ENCODE results near the gene NPIPA5.

DNA sequence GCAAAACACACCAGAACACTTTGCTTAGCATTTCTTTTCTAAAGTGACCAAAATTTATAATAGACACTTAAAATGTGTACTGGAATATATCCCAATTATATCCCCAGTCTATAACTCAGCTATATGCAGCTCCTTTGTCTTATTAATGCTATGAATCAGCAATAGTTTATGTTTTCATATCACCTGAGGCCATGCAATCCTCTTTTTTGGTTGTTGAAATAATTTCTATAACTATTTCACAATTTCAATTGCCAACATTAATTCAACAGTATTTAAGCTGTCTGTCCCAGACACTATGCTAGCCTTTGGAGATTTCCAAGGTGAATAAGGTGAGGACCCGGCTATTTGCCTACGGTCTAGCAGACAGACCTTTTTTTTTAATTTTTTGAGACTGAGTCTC, 39.1 kb upstream of the NPIPA5 start:
- TF ChIP-seq, protein P1, sequence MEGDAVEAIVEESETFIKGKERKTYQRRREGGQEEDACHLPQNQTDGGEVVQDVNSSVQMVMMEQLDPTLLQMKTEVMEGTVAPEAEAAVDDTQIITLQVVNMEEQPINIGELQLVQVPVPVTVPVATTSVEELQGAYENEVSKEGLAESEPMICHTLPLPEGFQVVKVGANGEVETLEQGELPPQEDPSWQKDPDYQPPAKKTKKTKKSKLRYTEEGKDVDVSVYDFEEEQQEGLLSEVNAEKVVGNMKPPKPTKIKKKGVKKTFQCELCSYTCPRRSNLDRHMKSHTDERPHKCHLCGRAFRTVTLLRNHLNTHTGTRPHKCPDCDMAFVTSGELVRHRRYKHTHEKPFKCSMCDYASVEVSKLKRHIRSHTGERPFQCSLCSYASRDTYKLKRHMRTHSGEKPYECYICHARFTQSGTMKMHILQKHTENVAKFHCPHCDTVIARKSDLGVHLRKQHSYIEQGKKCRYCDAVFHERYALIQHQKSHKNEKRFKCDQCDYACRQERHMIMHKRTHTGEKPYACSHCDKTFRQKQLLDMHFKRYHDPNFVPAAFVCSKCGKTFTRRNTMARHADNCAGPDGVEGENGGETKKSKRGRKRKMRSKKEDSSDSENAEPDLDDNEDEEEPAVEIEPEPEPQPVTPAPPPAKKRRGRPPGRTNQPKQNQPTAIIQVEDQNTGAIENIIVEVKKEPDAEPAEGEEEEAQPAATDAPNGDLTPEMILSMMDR (IDR thresholded peaks at IDR 0.05) = no peak
- TF ChIP-seq EZH2 (IDR thresholded peaks at IDR 0.05; ENCODE audit: borderline replicate concordance, insufficient read depth, low read depth, low read length, poor library complexity, severe bottlenecking) = no peak

Data from B cell (primary cell).